Spinal cord (tissue), 10 donors: ENCODE results near the gene SEMA3G. TPM values are rescaled to one million over a fixed set of nuclear protein-coding genes. Genes with fewer than 3 reads are reported as not detected.
A peak's percentile ranks its signal among the peaks of the same experiment; 100 is the strongest.

Source experiments
- DNase-seq, 6 donors: peaks; one replicate each; pipeline versions ENCODE4 v3.0.0 to v3.0.0-alpha.2; 2013 to 2015; ENCODE audit warnings: low spot score in 6 of 6, low read depth in 4 of 6
- H3K27ac ChIP-seq: one replicate; pipeline ENCODE4 v1.5.1; 2013; ENCODE audit warnings: low read depth, low read length, control low read depth
- H3K27me3 ChIP-seq: one replicate; pipeline ENCODE4 v1.6.1; 2013; ENCODE audit warnings: low read length; ENCODE audit not compliant: control insufficient read depth, insufficient read depth
- H3K36me3 ChIP-seq: one replicate; pipeline ENCODE4 v1.6.1; 2013; ENCODE audit warnings: low read length; ENCODE audit not compliant: control insufficient read depth, insufficient read depth
- H3K4me1 ChIP-seq: one replicate; pipeline ENCODE4 v1.6.1; 2013; ENCODE audit warnings: low read length; ENCODE audit not compliant: control insufficient read depth, insufficient read depth
- H3K4me3 ChIP-seq: one replicate; pipeline ENCODE4 v1.5.1; 2013; ENCODE audit warnings: low read depth, low read length, control low read depth
- H3K9me3 ChIP-seq: one replicate; pipeline ENCODE4 v1.6.1; 2013; ENCODE audit warnings: low read length; ENCODE audit not compliant: control insufficient read depth, insufficient read depth
- WGBS: methylation state at CpG from one replicate; pipeline ENCODE4 v1.1.5; 2013; ENCODE audit warnings: missing lambda C conversion rate; ENCODE audit not compliant: insufficient coverage; 5-methylcytosine and 5-hydroxymethylcytosine counted together
- polyA plus RNA-seq, 2 donors: library from polyadenylated mRNA; unstranded; fragments of 120-200 nt; gene quantifications; one replicate each; pipeline ENCODE4 v1.2.1, GENCODE V29; 2013; ENCODE audit not compliant: insufficient read length in 2 of 2
- total RNA-seq, 2 donors: library from RNA; depleted of rRNA in 1 of 2; stranded (reverse); fragments of 120-200 nt in 1 of 2; fragments of >200 nt in 1 of 2; gene quantifications; one replicate each; pipeline versions ENCODE4 v1.2.3 to v1.2.4, GENCODE V29; 2013 to 2014
- donor health status: healthy.

The SEMA3G gene
- total and polyA plus RNA-seq, 4 donors = 6.3 to 26.6 (median 18.9) TPM

GRCh38 chr3:52446631-52447511, 2.0 kb upstream of the SEMA3G start:
- Histone ChIP-seq H3K4me3 (no peak overlapping the region), H3K9me3 (no peaks in the 10 kb centered on the region), H3K27ac (no peak overlapping the region), H3K36me3 (no peaks in the 10 kb centered on the region), H3K27me3 (no peaks in the 10 kb centered on the region), H3K4me1 (peaks cover 34% of the 10 kb centered on the region)
- 29% methylated on average over 13 of the region's 13 CpGs for WGBS
- DNase-seq = peak in 3 of 6 donors; percentile 22 to 83 (median 81)

GRCh38 chr3:52446042-52446441, 1.1 kb upstream of the SEMA3G start:
- DNase-seq = no peak
- Histone ChIP-seq H3K36me3 (no peaks in the 10 kb centered on the region), H3K4me3 (no peak overlapping the region), H3K4me1 (peaks cover 42% of the 10 kb centered on the region), H3K27ac (no peak overlapping the region), H3K27me3 (no peaks in the 10 kb centered on the region), H3K9me3 (no peaks in the 10 kb centered on the region)
- 76% methylated on average over 3 of the region's 4 CpGs for WGBS

- no peak for DNase-seq
- no peak overlapping the region for H3K27ac ChIP-seq
- peaks cover 46% of the 10 kb centered on the region for H3K4me1 ChIP-seq
- peaks cover 4% of the 10 kb centered on the region for H3K36me3 ChIP-seq
- no peaks in the 10 kb centered on the region for H3K9me3 ChIP-seq
- H3K27me3 ChIP-seq = no peaks in the 10 kb centered on the region
- peak overlapping the region; percentile 45 for H3K4me3 ChIP-seq
- WGBS = 89% methylated on average over 24 of the region's 25 CpGs
Observed at GRCh38 chr3:52443791-52444687, 864 bp downstream of the SEMA3G start.

- 88% methylated on average over 4 of the region's 8 CpGs for WGBS
- Histone ChIP-seq H3K4me3 (peak overlapping the region; percentile 45), H3K36me3 (peaks cover 4% of the 10 kb centered on the region), H3K4me1 (peaks cover 46% of the 10 kb centered on the region), H3K27me3 (no peaks in the 10 kb centered on the region), H3K9me3 (no peaks in the 10 kb centered on the region), H3K27ac (peak overlapping the region; percentile 2)
- DNase-seq = no peak
Observed at GRCh38 chr3:52443268-52443610, 1.7 kb downstream of the SEMA3G start.

- Histone ChIP-seq H3K36me3 (peaks cover 6% of the 10 kb centered on the region), H3K4me3 (peak overlapping the region; percentile 45), H3K27me3 (no peaks in the 10 kb centered on the region), H3K4me1 (peaks cover 46% of the 10 kb centered on the region), H3K27ac (peak overlapping the region; percentile 25), H3K9me3 (no peaks in the 10 kb centered on the region)
- 90% methylated on average over 15 of the region's 16 CpGs for WGBS
- no peak for DNase-seq
Observed at GRCh38 chr3:52442409-52443267, 2.3 kb downstream of the SEMA3G start.

GRCh38 chr3:52441772-52442332, 3.1 kb downstream of the SEMA3G start:
- Histone ChIP-seq H3K27me3 (no peaks in the 10 kb centered on the region), H3K4me3 (no peak overlapping the region), H3K4me1 (peaks cover 51% of the 10 kb centered on the region), H3K36me3 (peaks cover 6% of the 10 kb centered on the region), H3K9me3 (no peaks in the 10 kb centered on the region), H3K27ac (peak overlapping the region; percentile 25)
- WGBS = 55% methylated on average over 5 of the region's 18 CpGs
- no peak for DNase-seq

- Histone ChIP-seq H3K36me3 (peaks cover 6% of the 10 kb centered on the region), H3K9me3 (no peaks in the 10 kb centered on the region), H3K4me3 (no peak overlapping the region), H3K27ac (no peak overlapping the region), H3K4me1 (peaks cover 45% of the 10 kb centered on the region), H3K27me3 (no peaks in the 10 kb centered on the region)
- DNase-seq = no peak
- 93% methylated on average over 21 of the region's 23 CpGs for WGBS
Observed at GRCh38 chr3:52441091-52441771, 3.7 kb downstream of the SEMA3G start.

- DNase-seq = no peak
- WGBS = 87% methylated on average over 12 of the region's 14 CpGs
- H3K9me3 ChIP-seq = no peaks in the 10 kb centered on the region
- no peaks in the 10 kb centered on the region for H3K27me3 ChIP-seq
- H3K4me1 ChIP-seq = peaks cover 43% of the 10 kb centered on the region
- H3K27ac ChIP-seq = no peak overlapping the region
- H3K36me3 ChIP-seq = peaks cover 6% of the 10 kb centered on the region
- no peak overlapping the region for H3K4me3 ChIP-seq
Observed at GRCh38 chr3:52440671-52441070, 4.2 kb downstream of the SEMA3G start.
